Measurements from ENCODE around the gene DTNB.

GRCh38 chr2:25483607-25484266 lies 189.6 kb downstream of the DTNB start:
- no peak for TF ChIP-seq CTCF (IDR thresholded peaks at IDR 0.05)
- no peak for TF ChIP-seq POLR2A (IDR thresholded peaks at IDR 0.05)
- TF ChIP-seq POLR2AphosphoS5 (IDR thresholded peaks at IDR 0.05), result no peak
- no peak for TF ChIP-seq EP300 (IDR thresholded peaks at IDR 0.05)

Data from gastroesophageal sphincter (tissue), 3 donors.